GM19395 (cell line): ENCODE data around the gene ACVR1.

Source experiments
- ATAC-seq: cut with Tn5 transposase; IDR thresholded peaks from one replicate; pipeline ENCODE4 v1.9.1; 2021; ENCODE audit warnings: mild to moderate bottlenecking, moderate library complexity; ENCODE audit not compliant: unreplicated experiment

The ACVR1 gene

GRCh38 chr2:157857881-157858280 is 18.2 kb downstream of the ACVR1 start:
- no peak for ATAC-seq

- ATAC-seq, result no peak
Measured at GRCh38 chr2:157856187-157856515, 20.0 kb downstream of the ACVR1 start.

GRCh38 chr2:157853820-157854219 is 22.3 kb downstream of the ACVR1 start:
- ATAC-seq, result no peak

GRCh38 chr2:157853211-157853610 is 22.9 kb downstream of the ACVR1 start:
- ATAC-seq, result no peak

- ATAC-seq, result no peak
Measured at GRCh38 chr2:157849591-157849990, 26.5 kb downstream of the ACVR1 start.

- ATAC-seq, result no peak
Measured at GRCh38 chr2:157848213-157848612, 27.9 kb downstream of the ACVR1 start.

- ATAC-seq, result no peak
Measured at GRCh38 chr2:157845081-157845480, 31.0 kb downstream of the ACVR1 start.

- no peak for ATAC-seq
Measured at GRCh38 chr2:157843935-157844334, 32.2 kb downstream of the ACVR1 start.

- no peak for ATAC-seq
Measured at GRCh38 chr2:157843081-157843480, 33.0 kb downstream of the ACVR1 start.

- ATAC-seq, result no peak
Measured at GRCh38 chr2:157842106-157842879, 33.8 kb downstream of the ACVR1 start.

GRCh38 chr2:157841485-157841884 is 34.6 kb downstream of the ACVR1 start:
- no peak for ATAC-seq

- ATAC-seq, result no peak
Measured at GRCh38 chr2:157840568-157841156, 35.5 kb downstream of the ACVR1 start.

- no peak for ATAC-seq
Measured at GRCh38 chr2:157839822-157840221, 36.3 kb downstream of the ACVR1 start.

- no peak for ATAC-seq
Measured at GRCh38 chr2:157839162-157839801, 36.8 kb downstream of the ACVR1 start.

GRCh38 chr2:157838442-157839161 is 37.5 kb downstream of the ACVR1 start:
- ATAC-seq, result no peak

GRCh38 chr2:157837851-157838441 is 38.2 kb downstream of the ACVR1 start:
- ATAC-seq, result no peak

- ATAC-seq, result no peak
Measured at GRCh38 chr2:157836531-157836930, 39.6 kb downstream of the ACVR1 start.

- ATAC-seq, result no peak
Measured at GRCh38 chr2:157835425-157835824, 40.7 kb downstream of the ACVR1 start.

GRCh38 chr2:157835006-157835405 is 41.1 kb downstream of the ACVR1 start:
- no peak for ATAC-seq

- ATAC-seq, result no peak
Measured at GRCh38 chr2:157833721-157834120, 42.4 kb downstream of the ACVR1 start.
